T-helper 17 cell (primary cell): ENCODE measurements around the gene RRP15. TPM values are rescaled to one million over a fixed set of nuclear protein-coding genes. Genes with fewer than 3 reads are reported as not detected.

Source experiments
- ATAC-seq: fragments of 150-1000 bp; cut with Tn5 transposase; 2 replicates; pipeline ENCODE4 v1.10.0; 2021; ENCODE audit warnings: mild to moderate bottlenecking, moderate library complexity
- DNase-seq, 3 donors: peaks; one replicate each; pipeline versions ENCODE4 v3.0.0 to v3.0.0-alpha.2; 2020 to 2021
- H3K9me3 ChIP-seq: one replicate; pipeline ENCODE4 v1.7.0; 2013; ENCODE audit warnings: low read length, mild to moderate bottlenecking; ENCODE audit not compliant: control insufficient read depth, poor library complexity, severe bottlenecking
- H3K27ac Mint-ChIP-seq: one replicate; pipeline ENCODE4 v1.8.0; 2022; ENCODE audit warnings: mild to moderate bottlenecking, moderate library complexity, mixed read lengths
- H3K27me3 Mint-ChIP-seq: one replicate; pipeline ENCODE4 v1.8.0; 2022; ENCODE audit warnings: mixed read lengths
- H3K36me3 Mint-ChIP-seq: one replicate; pipeline ENCODE4 v1.8.0; 2022; ENCODE audit warnings: low read depth, mixed read lengths
- H3K4me1 Mint-ChIP-seq: one replicate; pipeline ENCODE4 v1.8.0; 2022; ENCODE audit warnings: mild to moderate bottlenecking, mixed read lengths
- H3K4me3 Mint-ChIP-seq: one replicate; pipeline ENCODE4 v1.8.0; 2022; ENCODE audit warnings: mild to moderate bottlenecking, moderate library complexity, mixed read lengths
- total RNA-seq, 4 donors: library from RNA in 2 of 4; stranded (reverse) in 2 of 4; gene quantifications; one replicate each; pipeline ENCODE4 v1.2.3 and lab custom pipeline; 2022 to 2026

The RRP15 gene, protein sequence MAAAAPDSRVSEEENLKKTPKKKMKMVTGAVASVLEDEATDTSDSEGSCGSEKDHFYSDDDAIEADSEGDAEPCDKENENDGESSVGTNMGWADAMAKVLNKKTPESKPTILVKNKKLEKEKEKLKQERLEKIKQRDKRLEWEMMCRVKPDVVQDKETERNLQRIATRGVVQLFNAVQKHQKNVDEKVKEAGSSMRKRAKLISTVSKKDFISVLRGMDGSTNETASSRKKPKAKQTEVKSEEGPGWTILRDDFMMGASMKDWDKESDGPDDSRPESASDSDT
- total RNA-seq, result 10 to 100 TPM; 13.7 to 21.9 TPM
- total RNA-seq (lab: John Stamatoyannopoulos, UW), result 21.0 to 35.6 reads per million in 2 donors

DNA sequence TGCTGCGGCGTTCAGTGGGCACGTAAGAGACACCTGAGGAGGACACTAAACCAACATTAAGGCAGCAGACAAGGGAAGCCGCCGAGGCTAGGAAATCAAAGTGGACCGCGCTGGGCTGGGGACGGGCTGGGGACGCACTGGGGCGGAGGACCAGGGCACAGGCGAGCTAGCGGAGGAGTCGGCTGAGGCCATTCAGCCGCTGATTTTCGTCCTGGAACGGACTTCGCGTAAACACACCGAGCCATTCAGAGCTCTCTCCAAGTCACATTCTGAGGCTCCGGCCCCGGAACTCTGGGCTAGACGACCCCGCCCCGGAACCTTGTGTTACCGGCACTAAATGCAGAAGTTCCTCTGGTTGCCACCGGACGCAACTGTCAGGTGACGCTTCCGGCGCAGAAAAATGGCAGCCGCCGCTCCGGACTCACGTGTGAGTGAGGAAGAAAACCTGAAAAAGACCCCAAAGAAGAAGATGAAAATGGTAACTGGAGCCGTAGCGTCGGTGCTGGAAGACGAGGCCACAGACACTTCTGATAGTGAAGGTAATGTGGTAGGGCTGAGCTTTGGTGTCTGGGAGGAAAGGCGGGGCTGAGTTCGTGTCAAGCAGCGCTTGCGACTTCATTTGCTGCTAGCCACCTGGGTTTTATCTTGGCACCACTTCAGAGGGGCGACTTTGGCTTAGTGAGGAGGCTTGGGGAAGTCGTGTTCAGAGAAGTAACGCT lies at the start of gene RRP15:
TSS of gene RRP15 (plus strand) at position 377 of the 719 bp plus-strand sequence. CDS start at position 401, 24 bp downstream.
- Mint-ChIP-seq H3K36me3 (peaks cover 3% of the 10 kb centered on the region), H3K4me1 (peaks cover 25% of the 10 kb centered on the region), H3K27ac (peak within 1 kb of the TSS; percentile 98), H3K27me3 (peaks cover 4% of the 10 kb centered on the region), H3K4me3 (peak within 1 kb of the TSS; percentile 100)
- DNase-seq (peak; percentile 69 to 74 (median 69)), ATAC-seq (peak; percentile 95)
- no peaks in the 10 kb centered on the region for H3K9me3 ChIP-seq

DNA sequence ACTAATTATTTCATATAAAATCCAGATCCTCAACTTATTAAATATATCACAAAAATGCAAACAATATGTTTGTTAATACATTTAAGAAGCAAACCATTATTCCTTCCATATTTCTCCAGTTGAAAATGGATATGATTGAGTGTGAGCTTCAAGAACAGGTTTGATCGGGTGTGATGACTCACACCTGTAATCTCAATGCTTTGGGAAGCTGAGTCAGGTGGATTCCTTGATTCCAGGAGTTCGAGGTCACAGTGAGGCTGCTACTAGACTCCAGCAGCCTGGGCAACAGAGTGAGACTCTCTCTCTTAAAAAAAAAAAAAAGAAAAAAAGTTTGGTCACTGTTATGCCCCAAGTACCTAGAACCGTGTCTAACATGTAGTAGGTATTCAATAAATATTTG lies 42.9 kb upstream of the RRP15 start:
- DNase-seq (no peak), ATAC-seq (no peak)
- H3K9me3 ChIP-seq, result no peaks in the 10 kb centered on the region
- no peak overlapping the region for H3K27ac Mint-ChIP-seq
- no peaks in the 10 kb centered on the region for H3K4me1 Mint-ChIP-seq
- peaks cover 36% of the 10 kb centered on the region for H3K27me3 Mint-ChIP-seq
- no peaks in the 10 kb centered on the region for H3K36me3 Mint-ChIP-seq
- no peak overlapping the region for H3K4me3 Mint-ChIP-seq

DNA sequence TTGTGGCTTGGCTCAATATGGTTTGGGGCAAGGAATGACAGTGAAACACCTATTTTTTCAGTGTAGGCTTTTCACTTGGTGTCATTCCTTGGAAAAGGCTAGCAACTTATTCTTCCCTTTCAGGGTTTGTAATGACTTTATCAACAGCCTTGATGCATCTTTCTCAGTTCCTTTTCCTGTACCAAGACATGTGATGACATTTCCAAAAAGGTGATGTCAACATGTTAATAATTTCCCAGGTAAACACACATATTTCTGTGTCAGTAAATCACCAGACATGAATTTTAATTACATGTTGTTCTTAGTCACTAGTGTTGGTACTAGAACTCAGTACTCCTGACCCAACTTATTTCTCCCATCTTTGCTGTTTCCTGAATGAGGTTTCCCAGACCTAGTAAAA lies 37.8 kb upstream of the RRP15 start:
- Mint-ChIP-seq H3K27me3 (peaks cover 69% of the 10 kb centered on the region), H3K4me1 (no peaks in the 10 kb centered on the region), H3K4me3 (no peak overlapping the region), H3K27ac (no peak overlapping the region), H3K36me3 (no peaks in the 10 kb centered on the region)
- no peak for DNase-seq
- ATAC-seq, result no peak
- H3K9me3 ChIP-seq, result no peaks in the 10 kb centered on the region

DNA sequence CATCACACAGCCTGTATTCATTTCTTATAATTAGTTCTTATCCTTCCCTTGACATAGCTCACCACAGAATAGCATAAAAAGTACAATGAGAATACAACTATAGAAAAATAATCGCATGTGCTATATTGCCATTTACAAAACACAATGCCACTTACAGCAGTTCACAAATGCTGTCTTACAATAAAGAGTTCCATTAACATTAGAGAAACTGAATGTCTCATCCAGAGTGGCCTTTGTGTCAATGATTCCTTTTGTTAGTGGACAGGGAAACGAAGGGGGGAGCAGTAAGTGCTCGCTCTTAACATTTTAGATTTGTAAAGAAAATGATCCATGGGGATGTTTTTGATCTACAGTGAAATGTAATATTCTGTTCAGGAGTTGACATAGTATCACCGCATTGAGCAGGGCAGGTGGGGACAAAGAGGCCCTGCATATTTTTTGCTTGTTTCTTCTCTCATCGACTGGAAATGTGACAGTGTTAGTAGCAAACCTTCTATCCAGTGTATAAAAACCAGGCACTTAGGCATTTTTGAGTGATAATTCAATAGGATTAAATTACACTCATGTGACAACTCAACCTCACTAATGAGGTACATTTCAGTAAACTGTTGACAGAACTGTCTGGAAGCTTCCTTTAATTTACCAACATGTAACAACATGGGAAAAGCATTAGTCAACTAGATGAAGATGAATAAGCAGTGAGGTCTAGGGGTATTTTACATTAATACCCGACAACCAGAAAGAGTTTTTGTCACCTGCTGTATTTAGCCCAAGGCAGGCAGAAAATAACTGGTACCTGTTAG lies 35.6 kb upstream of the RRP15 start:
- H3K27me3 Mint-ChIP-seq, result peaks cover 60% of the 10 kb centered on the region
- H3K27ac Mint-ChIP-seq, result no peak overlapping the region
- DNase-seq (no peak), ATAC-seq (no peak)
- no peak overlapping the region for H3K4me3 Mint-ChIP-seq
- no peaks in the 10 kb centered on the region for H3K9me3 ChIP-seq
- H3K4me1 Mint-ChIP-seq, result no peaks in the 10 kb centered on the region
- H3K36me3 Mint-ChIP-seq, result no peaks in the 10 kb centered on the region

DNA sequence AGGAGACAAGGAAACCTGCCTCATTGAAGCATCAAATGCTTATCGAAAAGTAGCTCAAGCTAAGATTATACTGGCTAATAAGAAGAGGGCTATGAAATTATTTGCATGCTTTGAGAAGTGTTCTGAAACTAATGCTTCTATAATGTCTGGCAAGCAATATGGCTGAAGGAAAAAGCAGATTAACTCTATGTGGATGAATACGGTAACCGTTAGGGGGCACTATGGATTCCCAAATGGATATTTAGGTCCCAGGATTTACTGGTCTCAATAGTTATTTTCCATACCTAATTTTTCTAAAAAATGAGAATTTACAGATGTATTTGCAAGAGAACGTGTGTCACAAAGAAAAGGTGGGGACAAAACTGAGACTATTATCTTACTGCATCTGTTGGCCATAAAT lies 34.6 kb upstream of the RRP15 start:
- ATAC-seq, result no peak
- no peak overlapping the region for H3K4me3 Mint-ChIP-seq
- DNase-seq, result no peak
- H3K36me3 Mint-ChIP-seq, result no peaks in the 10 kb centered on the region
- H3K9me3 ChIP-seq, result no peaks in the 10 kb centered on the region
- peaks cover 53% of the 10 kb centered on the region for H3K27me3 Mint-ChIP-seq
- H3K4me1 Mint-ChIP-seq, result no peaks in the 10 kb centered on the region
- no peak overlapping the region for H3K27ac Mint-ChIP-seq

DNA sequence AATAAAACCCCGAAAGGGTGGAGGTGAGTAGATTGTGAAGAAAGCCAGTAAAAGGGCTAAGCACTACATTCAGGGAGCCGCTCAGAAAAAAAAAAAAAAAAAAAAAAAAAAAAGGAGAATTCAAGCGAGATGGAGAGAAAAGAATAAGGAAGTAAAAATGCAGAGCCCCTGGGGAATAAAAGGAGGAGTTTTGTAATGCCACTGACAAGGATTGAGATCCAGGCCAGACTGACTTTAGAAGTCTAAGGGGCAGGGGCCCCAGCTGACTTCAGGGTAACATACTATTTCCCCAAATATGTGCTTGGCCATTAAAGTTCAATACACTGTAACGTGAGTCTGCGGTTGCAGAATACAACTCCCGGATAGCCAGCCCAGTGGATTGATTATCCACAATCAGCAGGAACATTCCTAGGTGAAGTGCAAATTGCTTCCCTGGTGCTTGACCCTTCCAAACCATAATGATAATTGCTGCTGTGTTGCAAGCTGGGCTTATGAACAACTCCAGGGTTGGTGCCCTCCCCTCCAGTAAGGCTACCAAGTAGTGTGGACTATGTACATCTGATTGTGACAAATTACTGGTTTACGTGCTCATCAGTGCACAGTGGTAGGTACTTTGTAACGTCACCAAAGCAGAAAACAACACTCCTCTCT lies 30.7 kb upstream of the RRP15 start:
- Mint-ChIP-seq H3K27ac (no peak overlapping the region), H3K4me1 (no peaks in the 10 kb centered on the region), H3K4me3 (no peak overlapping the region), H3K36me3 (no peaks in the 10 kb centered on the region), H3K27me3 (peaks cover 40% of the 10 kb centered on the region)
- ATAC-seq, result no peak
- H3K9me3 ChIP-seq, result no peaks in the 10 kb centered on the region
- DNase-seq, result no peak

DNA sequence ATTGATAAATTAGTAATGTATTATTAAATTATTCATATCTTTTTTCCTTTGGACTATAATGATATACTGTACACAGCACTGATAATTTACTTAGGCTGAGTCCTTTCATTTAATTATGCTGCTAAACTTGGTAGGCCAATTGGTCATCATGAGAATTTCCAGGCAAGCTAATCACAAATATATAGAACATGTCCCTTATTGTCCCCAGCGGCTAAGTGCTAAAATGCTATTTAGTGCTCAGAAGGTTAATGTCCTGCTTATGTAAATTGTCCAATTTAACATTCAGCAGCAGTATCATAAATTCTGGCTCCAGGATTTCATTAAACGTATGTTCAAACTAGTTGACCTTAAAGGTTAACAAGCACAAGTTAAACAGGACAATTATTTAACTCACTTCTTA lies 30.0 kb upstream of the RRP15 start:
- Mint-ChIP-seq H3K4me3 (no peak overlapping the region), H3K27ac (no peak overlapping the region), H3K27me3 (peaks cover 37% of the 10 kb centered on the region), H3K36me3 (no peaks in the 10 kb centered on the region), H3K4me1 (no peaks in the 10 kb centered on the region)
- H3K9me3 ChIP-seq, result no peaks in the 10 kb centered on the region
- no peak for DNase-seq
- ATAC-seq, result no peak

DNA sequence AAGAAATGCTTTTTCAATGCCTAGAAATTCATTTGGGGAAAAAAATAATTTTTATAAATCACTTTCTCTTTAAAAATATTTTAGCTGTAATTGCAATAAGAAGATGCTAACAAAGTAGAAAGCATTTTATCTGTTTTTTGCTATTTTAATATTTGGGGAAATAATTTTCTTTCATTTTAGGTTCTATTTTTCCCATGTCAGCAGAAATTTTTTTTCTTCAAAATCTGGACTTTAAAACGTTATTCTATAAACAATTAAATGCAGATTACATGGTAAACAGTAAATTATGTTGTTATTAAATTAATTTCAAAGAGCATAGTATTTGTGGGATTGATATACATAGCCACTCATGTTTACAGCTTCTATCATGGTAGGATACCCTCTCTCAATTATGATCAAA lies 27.7 kb upstream of the RRP15 start:
- Mint-ChIP-seq H3K4me3 (no peak overlapping the region), H3K4me1 (no peaks in the 10 kb centered on the region), H3K27ac (no peak overlapping the region), H3K27me3 (peaks cover 38% of the 10 kb centered on the region), H3K36me3 (no peaks in the 10 kb centered on the region)
- no peaks in the 10 kb centered on the region for H3K9me3 ChIP-seq
- no peak for DNase-seq
- no peak for ATAC-seq

DNA sequence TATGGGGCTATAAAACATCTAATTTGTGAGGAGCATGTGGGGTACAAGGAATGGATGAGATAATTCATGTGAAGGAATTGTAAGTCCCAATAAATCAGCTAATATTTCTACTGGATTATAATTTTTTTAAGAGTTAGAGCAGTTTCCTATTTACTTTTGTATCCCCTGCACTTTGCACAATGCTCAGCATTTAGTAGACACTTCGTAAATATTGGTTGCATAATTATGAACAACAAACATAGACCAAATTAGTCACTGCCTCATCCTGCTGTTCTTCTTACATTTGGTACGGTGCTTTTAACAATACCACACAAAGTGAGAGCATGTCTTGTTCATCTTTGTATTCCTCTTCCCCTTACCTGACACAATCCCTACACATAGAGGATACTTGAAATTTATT lies 27.1 kb upstream of the RRP15 start:
- no peak overlapping the region for H3K4me3 Mint-ChIP-seq
- no peak for DNase-seq
- ATAC-seq, result no peak
- H3K4me1 Mint-ChIP-seq, result no peaks in the 10 kb centered on the region
- H3K36me3 Mint-ChIP-seq, result no peaks in the 10 kb centered on the region
- no peaks in the 10 kb centered on the region for H3K9me3 ChIP-seq
- no peak overlapping the region for H3K27ac Mint-ChIP-seq
- peaks cover 44% of the 10 kb centered on the region for H3K27me3 Mint-ChIP-seq

DNA sequence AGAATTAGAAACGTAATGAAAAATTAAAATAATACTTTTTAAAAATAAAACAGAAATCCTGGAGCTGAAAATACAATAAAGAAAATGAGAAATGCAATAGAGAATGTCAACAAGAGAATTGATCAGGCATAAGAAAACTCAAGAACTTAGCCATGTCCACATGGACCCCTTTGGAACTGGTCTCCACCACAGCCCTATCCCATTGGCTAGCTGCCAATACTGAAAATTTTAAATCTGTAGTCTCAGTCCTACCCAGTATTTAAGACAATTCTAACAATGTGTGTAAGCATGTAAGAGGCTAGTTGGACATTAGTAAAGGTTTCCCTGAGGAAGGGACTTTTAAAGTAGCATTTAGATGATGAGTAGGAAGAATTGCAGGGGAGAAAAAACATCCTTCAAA lies 25.8 kb upstream of the RRP15 start:
- DNase-seq (no peak), ATAC-seq (no peak)
- no peak overlapping the region for H3K27ac Mint-ChIP-seq
- no peak overlapping the region for H3K4me3 Mint-ChIP-seq
- no peaks in the 10 kb centered on the region for H3K9me3 ChIP-seq
- H3K4me1 Mint-ChIP-seq, result no peaks in the 10 kb centered on the region
- H3K27me3 Mint-ChIP-seq, result peaks cover 45% of the 10 kb centered on the region
- no peaks in the 10 kb centered on the region for H3K36me3 Mint-ChIP-seq

DNA sequence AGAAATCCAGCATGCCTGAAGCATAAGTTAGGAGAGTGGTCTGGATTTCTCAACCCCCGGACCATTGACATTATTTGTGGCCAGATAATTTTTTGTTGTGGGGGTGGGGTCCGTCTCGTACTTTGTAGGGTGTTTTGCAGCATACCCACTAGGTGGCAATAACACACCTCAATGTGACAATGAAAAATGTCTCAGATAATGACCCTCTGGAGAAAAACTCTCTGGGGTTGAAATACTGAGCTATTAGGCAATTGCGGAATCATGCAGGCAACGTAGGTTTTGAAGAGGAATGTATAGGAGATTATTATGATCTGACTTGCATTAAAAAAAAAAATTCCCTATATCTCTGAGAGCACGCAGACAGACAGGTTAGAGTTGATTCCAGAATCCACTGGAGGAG lies 25.3 kb upstream of the RRP15 start:
- H3K4me3 Mint-ChIP-seq, result no peak overlapping the region
- DNase-seq, result no peak
- ATAC-seq, result no peak
- no peak overlapping the region for H3K27ac Mint-ChIP-seq
- H3K36me3 Mint-ChIP-seq, result no peaks in the 10 kb centered on the region
- peaks cover 45% of the 10 kb centered on the region for H3K27me3 Mint-ChIP-seq
- H3K4me1 Mint-ChIP-seq, result no peaks in the 10 kb centered on the region
- no peaks in the 10 kb centered on the region for H3K9me3 ChIP-seq

DNA sequence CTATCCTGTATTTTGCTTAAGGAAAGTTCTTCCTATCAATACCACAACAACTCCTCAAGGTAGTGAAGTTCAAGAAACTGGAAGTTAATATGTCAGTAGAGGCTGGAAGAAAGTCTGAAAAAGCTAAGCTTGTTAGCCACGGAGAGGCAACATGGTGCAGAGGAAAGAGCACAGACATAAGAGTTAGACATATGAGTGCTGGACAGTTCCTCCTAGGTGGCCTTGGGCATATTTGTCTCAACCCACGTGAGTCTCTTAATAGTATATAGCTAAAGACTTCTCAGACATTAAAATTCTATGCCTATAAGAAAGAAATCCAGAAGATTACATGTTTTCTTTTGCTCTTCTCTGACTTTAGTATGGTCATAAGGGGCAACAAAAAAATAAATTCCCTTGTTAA lies 22.8 kb upstream of the RRP15 start:
- DNase-seq (no peak), ATAC-seq (no peak)
- Mint-ChIP-seq H3K27ac (no peak overlapping the region), H3K36me3 (no peaks in the 10 kb centered on the region), H3K4me1 (no peaks in the 10 kb centered on the region), H3K27me3 (peaks cover 57% of the 10 kb centered on the region), H3K4me3 (no peak overlapping the region)
- H3K9me3 ChIP-seq, result no peaks in the 10 kb centered on the region

DNA sequence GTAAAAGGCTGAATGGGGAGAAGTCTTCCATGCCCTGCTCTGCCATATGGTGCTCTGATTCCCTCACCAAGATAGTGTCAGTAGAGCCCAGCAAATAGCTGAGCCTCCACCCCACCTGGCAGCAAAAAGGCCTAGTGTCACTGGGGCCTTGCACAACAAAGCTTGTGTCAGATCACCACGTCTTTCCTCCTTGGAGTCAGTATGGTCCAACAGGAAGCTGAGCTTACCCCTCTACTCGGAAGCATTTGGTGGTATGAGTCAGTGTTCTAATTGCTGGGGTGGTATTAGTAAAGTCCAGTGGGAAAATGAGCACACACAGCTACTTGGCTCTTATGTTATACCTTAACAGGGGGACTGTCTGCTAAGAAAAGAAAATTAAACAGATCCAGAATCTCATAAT lies 18.7 kb upstream of the RRP15 start:
- no peak for DNase-seq
- Mint-ChIP-seq H3K4me3 (no peak overlapping the region), H3K36me3 (no peaks in the 10 kb centered on the region), H3K4me1 (no peaks in the 10 kb centered on the region), H3K27me3 (peaks cover 47% of the 10 kb centered on the region), H3K27ac (no peak overlapping the region)
- no peaks in the 10 kb centered on the region for H3K9me3 ChIP-seq
- ATAC-seq, result no peak
